Measurements from ENCODE around the gene FALEC.
"Not testable (repeated sequence)": the region's sequence is repeated elsewhere in the genome, so short reads cannot be mapped to it uniquely, and the experiment has no call there.

Gene FALEC

GRCh38 chr1:150560576-150561253 is 45.2 kb downstream of the FALEC start:
- DNase-seq = peak; percentile 67

- peak; percentile 88 for DNase-seq
These were observed 45.9 kb downstream of the FALEC start for GRCh38 chr1:150561254-150561973.

- DNase-seq = peak; percentile 76
These were observed 46.5 kb downstream of the FALEC start for GRCh38 chr1:150561974-150562445.

- DNase-seq = no peak
These were observed 47.1 kb downstream of the FALEC start for GRCh38 chr1:150562446-150563339.

GRCh38 chr1:150563340-150564038 is 47.9 kb downstream of the FALEC start:
- DNase-seq = no peak

GRCh38 chr1:150564051-150564991 is 48.8 kb downstream of the FALEC start:
- no peak for DNase-seq

GRCh38 chr1:150565240-150565991 is 49.9 kb downstream of the FALEC start:
- DNase-seq = not testable (repeated sequence)

- DNase-seq = no peak
These were observed 51.2 kb downstream of the FALEC start for GRCh38 chr1:150566589-150567340.

- no peak for DNase-seq
These were observed 51.8 kb downstream of the FALEC start for GRCh38 chr1:150567341-150567716.

GRCh38 chr1:150567717-150568593 is 52.4 kb downstream of the FALEC start:
- no peak for DNase-seq

- DNase-seq = no peak
These were observed 53.0 kb downstream of the FALEC start for GRCh38 chr1:150568594-150568966.

GRCh38 chr1:150572918-150573647 is 57.5 kb downstream of the FALEC start:
- DNase-seq = no peak

GRCh38 chr1:150573648-150574071 is 58.1 kb downstream of the FALEC start:
- DNase-seq = not testable (repeated sequence)

- no peak for DNase-seq
These were observed 58.9 kb downstream of the FALEC start for GRCh38 chr1:150574260-150575071.

- no peak for DNase-seq
These were observed 59.5 kb downstream of the FALEC start for GRCh38 chr1:150575072-150575489.

- DNase-seq = no peak
These were observed 60.2 kb downstream of the FALEC start for GRCh38 chr1:150575518-150576366.

All from NCI-H1048 (cell line).